ENCODE results near the gene TNFRSF1B.

Gene TNFRSF1B

GRCh38 chr1:12136916-12137610 lies 29.7 kb upstream of the TNFRSF1B start:
- no peak for TF ChIP-seq CTCF (IDR thresholded peaks at IDR 0.05; ENCODE audit: low read depth, low read length)
- no peak for DNase-seq (ENCODE audit: extremely low read depth, low read depth)

DNA sequence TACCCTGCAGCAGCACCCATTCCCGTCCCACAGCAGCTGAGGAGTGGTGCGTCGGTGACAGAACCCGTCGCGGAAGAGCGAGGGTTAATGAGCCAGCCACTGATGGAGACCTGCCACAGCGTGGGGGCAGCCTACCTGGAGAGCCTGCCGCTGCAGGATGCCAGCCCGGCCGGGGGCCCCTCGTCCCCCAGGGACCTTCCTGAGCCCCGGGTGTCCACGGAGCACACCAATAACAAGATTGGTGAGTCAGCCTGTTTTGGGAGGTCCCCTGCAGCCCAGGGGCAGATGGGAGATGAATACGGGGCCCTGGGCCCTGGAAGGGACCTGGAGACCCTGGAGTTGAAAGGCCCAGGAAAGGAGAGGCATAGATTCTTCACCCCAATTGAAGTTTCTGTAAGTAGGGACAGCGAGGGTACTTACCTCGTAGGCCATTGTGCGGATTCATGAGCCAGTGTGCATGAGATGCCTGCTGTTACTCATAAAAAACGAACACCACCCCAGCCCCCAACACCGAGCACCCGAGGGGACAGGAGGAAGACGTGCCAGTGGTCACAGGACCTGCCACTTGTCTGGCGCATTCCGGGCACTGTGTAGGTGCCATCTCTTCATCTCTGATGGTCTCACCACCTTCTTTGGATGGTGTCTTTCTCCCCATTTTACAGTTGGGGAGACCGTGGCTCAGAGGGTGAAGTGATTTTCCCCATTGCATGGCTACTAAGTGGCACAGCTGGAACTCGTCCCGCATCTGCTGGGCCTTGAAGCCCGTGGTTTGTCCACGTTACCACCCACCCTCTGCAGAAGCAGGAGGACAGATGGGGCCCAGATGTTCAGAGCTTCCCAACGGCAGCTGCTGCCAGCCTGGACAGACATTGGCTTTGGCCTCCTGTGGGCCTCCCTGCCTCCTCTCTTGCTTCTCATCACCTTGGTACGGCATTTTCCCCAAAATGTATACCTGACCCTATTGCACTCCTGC lies 28.3 kb upstream of the TNFRSF1B start:
- TF ChIP-seq CTCF (IDR thresholded peaks at IDR 0.05; ENCODE audit: low read depth, low read length): no peak
- no peak for DNase-seq (ENCODE audit: extremely low read depth, low read depth)

DNA sequence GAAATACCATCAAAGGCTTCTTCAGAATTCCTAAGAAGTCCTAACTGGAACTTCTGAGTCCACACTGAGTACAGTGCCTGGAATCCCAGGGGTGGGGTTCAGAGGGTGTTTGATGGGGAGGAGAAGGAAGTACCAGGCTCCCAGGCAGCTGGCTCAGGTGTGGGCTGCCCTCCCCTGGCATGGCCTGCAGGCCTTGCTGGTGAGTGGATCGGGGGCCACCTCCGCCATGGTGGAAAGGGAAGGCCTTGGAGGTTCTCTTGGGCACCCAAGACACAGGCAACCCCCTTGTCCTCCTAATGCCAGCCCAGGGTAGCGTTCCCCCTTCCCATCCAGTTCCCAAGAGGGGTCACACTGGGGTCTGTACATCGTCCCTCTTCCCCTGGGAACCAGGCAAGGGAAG lies 26.8 kb upstream of the TNFRSF1B start:
- TF ChIP-seq CTCF (IDR thresholded peaks at IDR 0.05; ENCODE audit: low read depth, low read length): no peak
- no peak for DNase-seq (ENCODE audit: extremely low read depth, low read depth)

- DNase-seq (ENCODE audit: extremely low read depth, low read depth): no peak
- TF ChIP-seq CTCF (IDR thresholded peaks at IDR 0.05; ENCODE audit: low read depth, low read length): no peak
These were observed 26.2 kb upstream of the TNFRSF1B start for GRCh38 chr1:12140515-12141162.

- DNase-seq (ENCODE audit: extremely low read depth, low read depth): no peak
- no peak for TF ChIP-seq CTCF (IDR thresholded peaks at IDR 0.05; ENCODE audit: low read depth, low read length)
These were observed 25.5 kb upstream of the TNFRSF1B start for GRCh38 chr1:12141163-12141850.

DNA sequence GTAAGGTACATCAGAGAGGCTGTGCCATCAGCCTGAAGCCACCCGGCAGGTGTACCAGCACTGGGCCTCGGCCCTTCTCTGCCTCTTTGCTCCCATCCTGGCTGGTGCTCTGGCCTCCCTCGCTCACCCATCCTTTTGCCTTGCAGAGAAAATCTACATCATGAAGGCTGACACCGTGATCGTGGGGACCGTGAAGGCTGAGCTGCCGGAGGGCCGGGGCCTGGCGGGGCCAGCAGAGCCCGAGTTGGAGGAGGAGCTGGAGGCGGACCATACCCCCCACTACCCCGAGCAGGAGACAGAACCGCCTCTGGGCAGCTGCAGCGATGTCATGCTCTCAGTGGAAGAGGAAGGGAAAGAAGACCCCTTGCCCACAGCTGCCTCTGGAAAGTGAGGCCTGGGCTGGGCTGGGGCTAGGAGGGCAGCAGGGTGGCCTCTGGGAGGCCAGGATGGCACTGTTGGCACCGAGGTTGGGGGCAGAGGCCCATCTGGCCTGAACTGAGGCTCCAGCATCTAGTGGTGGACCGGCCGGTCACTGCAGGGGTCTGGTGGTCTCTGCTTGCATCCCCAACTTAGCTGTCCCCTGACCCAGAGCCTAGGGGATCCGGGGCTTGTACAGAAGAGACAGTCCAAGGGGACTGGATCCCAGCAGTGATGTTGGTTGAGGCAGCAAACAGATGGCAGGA lies 24.5 kb upstream of the TNFRSF1B start:
- no peak for TF ChIP-seq CTCF (IDR thresholded peaks at IDR 0.05; ENCODE audit: low read depth, low read length)
- DNase-seq (ENCODE audit: extremely low read depth, low read depth): no peak
